Vagina (tissue), 2 donors: ENCODE data around the gene PABPN1. TPM values are rescaled to one million over a fixed set of nuclear protein-coding genes. Genes with fewer than 3 reads are reported as not detected.

Source experiments
- DNase-seq, 2 donors: peaks; one replicate each; pipeline ENCODE4 v3.0.0-alpha.2; 2017; ENCODE audit errors: extremely low spot score in 2 of 2
- H3K27ac ChIP-seq: fragments of 200-600 bp; sonication (generic); one replicate; pipeline ENCODE4 v1.5.1; 2019
- H3K27me3 ChIP-seq: fragments of 200-600 bp; sonication (generic); one replicate; pipeline ENCODE4 v1.5.1; 2019
- H3K36me3 ChIP-seq, 2 donors: fragments of 200-600 bp; sonication (generic); one replicate each; pipeline ENCODE4 v1.5.1; 2017 to 2019
- H3K4me1 ChIP-seq: fragments of 200-600 bp; sonication (generic); one replicate; pipeline ENCODE4 v1.5.1; 2019
- H3K4me3 ChIP-seq, 2 donors: fragments of 200-600 bp; sonication (generic); 1 replicate in 1 of 2; 2 replicates in 1 of 2; pipeline ENCODE4 v1.5.1; 2016 to 2019
- H3K9me3 ChIP-seq: fragments of 200-600 bp; sonication (generic); one replicate; pipeline ENCODE4 v1.5.1; 2019
- POLR2A ChIP-seq, 2 donors: fragments of 450-650 bp; IDR thresholded peaks; one replicate each; pipeline ENCODE4 v1.6.1; 2017; ENCODE audit warnings: antibody characterized with exemption in 2 of 2, mild to moderate bottlenecking in 2 of 2, moderate library complexity in 2 of 2
- POLR2AphosphoS5 ChIP-seq, 2 donors: sonication (generic); formaldehyde crosslinking; IDR thresholded peaks; one replicate each; pipeline ENCODE4 v1.9.0; 2017; ENCODE audit warnings: antibody characterized with exemption in 2 of 2, mild to moderate bottlenecking in 2 of 2, low read depth in 1 of 2; ENCODE audit not compliant: insufficient read depth in 1 of 2
- intact Hi-C: fragments of 100-400 bp; cut with DNase I; formaldehyde crosslinking; loops from one replicate; pipeline ENCODE4 v1.15.1; 2023
- total RNA-seq: library from RNA; depleted of rRNA; stranded (reverse); fragments of >200 nt; gene quantifications from one replicate; pipeline ENCODE4 v1.2.3, GENCODE V29; 2016
- TF ChIP-seq, protein P1 (sequence below), 3 experiments: fragments of 450-650 bp in 2 of 3; fragments of 200-600 bp in 1 of 3; sonication (generic) in 1 of 3; IDR thresholded peaks; one replicate each; pipeline ENCODE4 v1.5.1; 2017 to 2019; ENCODE audit warnings: antibody characterized with exemption in 3 of 3, mild to moderate bottlenecking in 2 of 3, moderate library complexity in 2 of 3

PABPN1 gene
- total RNA-seq, 1 donor from 2014 or later = 66.0 TPM

DNA sequence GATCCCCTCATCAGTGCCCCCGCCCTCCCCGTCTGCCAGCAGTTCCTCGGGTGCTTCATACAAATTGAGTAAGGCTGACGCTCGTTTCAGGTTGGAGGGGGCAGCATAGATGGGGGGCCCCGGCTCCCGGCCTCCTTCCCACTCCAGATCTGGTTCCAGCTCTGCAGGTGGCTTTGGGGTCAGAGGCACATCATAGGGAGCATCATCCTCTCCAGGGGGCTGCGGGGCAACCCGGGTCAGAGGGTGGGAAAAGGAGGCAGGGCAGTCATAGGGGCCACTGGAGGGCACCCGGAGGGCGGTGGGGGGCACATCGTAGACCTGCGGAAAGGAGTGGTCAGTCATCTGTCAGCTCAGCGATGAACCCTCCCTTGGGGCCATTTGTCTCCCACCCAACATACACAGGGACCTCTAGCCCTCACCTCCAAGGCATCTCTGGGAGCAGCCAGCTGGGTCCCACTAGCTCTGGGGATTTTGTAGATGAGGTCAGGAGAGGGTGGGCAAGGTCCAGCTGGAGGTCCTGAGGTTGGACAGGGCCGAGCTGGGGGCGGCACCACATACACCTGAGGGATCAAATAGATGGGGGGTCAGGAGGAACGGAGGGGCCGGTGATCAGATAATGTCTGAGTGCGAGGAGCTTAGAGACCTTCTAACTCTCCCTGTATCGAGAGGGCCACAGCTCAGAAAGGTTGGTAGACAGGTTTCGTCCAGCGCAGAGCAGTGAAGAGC is 38.6 kb downstream of the PABPN1 start:
- TF ChIP-seq POLR2A (IDR thresholded peaks at IDR 0.05) = no peak
- TF ChIP-seq, protein P1, sequence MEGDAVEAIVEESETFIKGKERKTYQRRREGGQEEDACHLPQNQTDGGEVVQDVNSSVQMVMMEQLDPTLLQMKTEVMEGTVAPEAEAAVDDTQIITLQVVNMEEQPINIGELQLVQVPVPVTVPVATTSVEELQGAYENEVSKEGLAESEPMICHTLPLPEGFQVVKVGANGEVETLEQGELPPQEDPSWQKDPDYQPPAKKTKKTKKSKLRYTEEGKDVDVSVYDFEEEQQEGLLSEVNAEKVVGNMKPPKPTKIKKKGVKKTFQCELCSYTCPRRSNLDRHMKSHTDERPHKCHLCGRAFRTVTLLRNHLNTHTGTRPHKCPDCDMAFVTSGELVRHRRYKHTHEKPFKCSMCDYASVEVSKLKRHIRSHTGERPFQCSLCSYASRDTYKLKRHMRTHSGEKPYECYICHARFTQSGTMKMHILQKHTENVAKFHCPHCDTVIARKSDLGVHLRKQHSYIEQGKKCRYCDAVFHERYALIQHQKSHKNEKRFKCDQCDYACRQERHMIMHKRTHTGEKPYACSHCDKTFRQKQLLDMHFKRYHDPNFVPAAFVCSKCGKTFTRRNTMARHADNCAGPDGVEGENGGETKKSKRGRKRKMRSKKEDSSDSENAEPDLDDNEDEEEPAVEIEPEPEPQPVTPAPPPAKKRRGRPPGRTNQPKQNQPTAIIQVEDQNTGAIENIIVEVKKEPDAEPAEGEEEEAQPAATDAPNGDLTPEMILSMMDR (IDR thresholded peaks at IDR 0.05) = no peak
- TF ChIP-seq POLR2AphosphoS5 (IDR thresholded peaks at IDR 0.05; ENCODE audit: insufficient read depth in 1 of 2, low read depth in 1 of 2) = no peak
- DNase-seq = peak in 1 of 2 donors; percentile 70
- intact Hi-C loops = no loop called here
- Histone ChIP-seq H3K27me3 (no peaks in the 10 kb centered on the region), H3K9me3 (no peaks in the 10 kb centered on the region), H3K4me1 (peaks cover 46% of the 10 kb centered on the region), H3K4me3 (no peak overlapping the region), H3K27ac (no peak overlapping the region), H3K36me3 (peaks cover 0 to 24% of the 10 kb centered on the region in 2 donors)

DNA sequence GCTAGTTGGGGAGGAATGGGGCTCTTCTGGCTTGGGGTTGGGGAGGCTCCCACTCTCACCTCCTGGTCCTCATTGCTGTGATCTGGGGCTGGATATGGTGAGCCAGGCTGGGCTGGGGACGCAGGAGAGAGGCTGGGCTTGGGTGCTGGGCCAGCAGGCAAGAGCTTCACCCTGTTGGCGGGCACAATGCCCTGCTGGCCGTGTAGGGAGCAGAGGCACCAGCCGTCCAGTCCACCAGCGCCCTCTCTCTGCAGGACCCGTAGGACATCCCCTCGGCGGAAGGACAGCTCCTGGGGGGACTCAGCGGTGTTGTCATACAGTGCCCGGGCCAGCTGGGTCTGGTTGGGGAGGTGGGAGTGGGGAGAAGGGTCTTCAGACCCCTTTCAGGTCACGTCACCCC is 39.2 kb downstream of the PABPN1 start:
- Histone ChIP-seq H3K4me3 (no peak overlapping the region), H3K27me3 (no peaks in the 10 kb centered on the region), H3K27ac (no peak overlapping the region), H3K36me3 (peaks cover 0 to 24% of the 10 kb centered on the region in 2 donors), H3K9me3 (no peaks in the 10 kb centered on the region), H3K4me1 (peaks cover 46% of the 10 kb centered on the region)
- intact Hi-C loops = no loop called here
- TF ChIP-seq POLR2AphosphoS5 (IDR thresholded peaks at IDR 0.05; ENCODE audit: insufficient read depth in 1 of 2, low read depth in 1 of 2) = no peak
- TF ChIP-seq POLR2A (IDR thresholded peaks at IDR 0.05) = no peak
- TF ChIP-seq, protein P1 (IDR thresholded peaks at IDR 0.05) = no peak
- peak in 1 of 2 donors; percentile 80 for DNase-seq

DNA sequence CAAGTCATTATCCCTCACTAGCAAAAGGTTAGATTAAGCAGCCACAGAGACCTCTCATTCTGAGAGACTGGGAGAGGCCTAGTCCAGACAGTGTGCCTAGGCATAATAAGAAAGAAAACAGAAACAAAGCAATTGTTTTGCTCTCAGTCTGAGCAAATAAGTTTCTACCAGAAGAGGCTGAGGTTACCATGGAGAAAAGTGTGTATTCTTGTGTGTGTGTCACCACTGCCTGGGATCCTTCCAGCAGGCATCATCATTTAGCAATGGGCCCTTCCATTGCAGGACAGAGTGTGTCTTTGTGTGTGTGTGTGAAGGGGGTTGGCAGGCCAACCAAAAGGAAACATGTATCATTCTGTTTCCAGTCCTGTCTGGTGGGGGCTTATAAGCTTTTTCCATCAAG is 40.1 kb downstream of the PABPN1 start:
- no peak for TF ChIP-seq POLR2AphosphoS5 (IDR thresholded peaks at IDR 0.05; ENCODE audit: insufficient read depth in 1 of 2, low read depth in 1 of 2)
- TF ChIP-seq, protein P1 (IDR thresholded peaks at IDR 0.05) = no peak
- no peak for TF ChIP-seq POLR2A (IDR thresholded peaks at IDR 0.05)
- H3K4me1 ChIP-seq = peaks cover 46% of the 10 kb centered on the region
- H3K27ac ChIP-seq = no peak overlapping the region
- intact Hi-C loops = no loop called here
- no peaks in the 10 kb centered on the region for H3K27me3 ChIP-seq
- H3K9me3 ChIP-seq = no peaks in the 10 kb centered on the region
- H3K36me3 ChIP-seq = peaks cover 0 to 24% of the 10 kb centered on the region in 2 donors
- DNase-seq = peak in 1 of 2 donors; percentile 27
- no peak overlapping the region for H3K4me3 ChIP-seq

DNA sequence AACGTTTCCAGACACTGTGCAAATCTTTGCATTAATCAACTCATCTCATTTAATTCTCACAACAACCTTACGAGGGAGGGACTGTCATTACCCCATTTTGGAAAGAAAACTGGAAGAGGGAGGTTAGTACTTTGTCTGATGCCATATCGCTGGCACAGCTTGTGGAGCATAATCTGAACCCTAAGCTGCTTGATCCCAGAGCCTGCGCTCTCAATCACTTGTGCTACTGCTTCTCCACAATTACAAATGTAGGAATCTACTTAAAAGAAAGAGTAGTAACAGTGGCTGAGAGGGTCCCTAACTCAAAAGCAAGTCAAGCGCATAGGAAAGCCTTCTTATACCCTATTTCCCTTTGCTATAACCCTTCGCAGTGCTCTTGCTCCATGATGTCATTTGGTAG is 40.5 kb downstream of the PABPN1 start:
- Histone ChIP-seq H3K27ac (no peak overlapping the region), H3K27me3 (no peaks in the 10 kb centered on the region), H3K9me3 (no peaks in the 10 kb centered on the region), H3K4me3 (no peak overlapping the region), H3K36me3 (peaks cover 0 to 24% of the 10 kb centered on the region in 2 donors), H3K4me1 (peaks cover 47% of the 10 kb centered on the region)
- TF ChIP-seq POLR2AphosphoS5 (IDR thresholded peaks at IDR 0.05; ENCODE audit: insufficient read depth in 1 of 2, low read depth in 1 of 2) (no peak), POLR2A (IDR thresholded peaks at IDR 0.05) (no peak)
- TF ChIP-seq, protein P1 (IDR thresholded peaks at IDR 0.05) = no peak
- DNase-seq = no peak
- intact Hi-C loops = no loop called here

DNA sequence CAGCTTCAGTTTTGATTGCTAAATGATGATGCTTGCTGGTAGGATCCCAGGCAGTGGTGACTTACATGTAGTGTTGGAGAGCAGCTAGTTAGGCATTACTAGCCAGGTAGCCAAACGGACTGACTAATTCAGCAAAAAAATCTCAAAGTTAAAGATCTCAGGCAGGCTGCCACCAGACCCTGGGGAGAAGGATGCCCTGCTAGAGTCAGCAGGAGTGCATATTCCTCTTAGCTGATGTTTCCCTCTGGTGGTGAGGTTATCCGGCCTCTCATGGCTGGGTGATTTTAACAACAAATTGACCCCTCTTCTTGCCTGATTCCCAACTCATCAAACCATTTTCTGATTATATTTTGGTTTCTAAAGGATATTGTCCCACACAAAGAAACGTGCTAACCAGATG is 40.9 kb downstream of the PABPN1 start:
- Histone ChIP-seq H3K4me3 (no peak overlapping the region), H3K27me3 (no peaks in the 10 kb centered on the region), H3K27ac (no peak overlapping the region), H3K9me3 (no peaks in the 10 kb centered on the region), H3K36me3 (peaks cover 0 to 21% of the 10 kb centered on the region in 2 donors), H3K4me1 (peaks cover 52% of the 10 kb centered on the region)
- TF ChIP-seq, protein P1 (IDR thresholded peaks at IDR 0.05) = peak in 1 of 3 experiments; percentile 7
- no peak for TF ChIP-seq POLR2A (IDR thresholded peaks at IDR 0.05)
- TF ChIP-seq POLR2AphosphoS5 (IDR thresholded peaks at IDR 0.05; ENCODE audit: insufficient read depth in 1 of 2, low read depth in 1 of 2) = no peak
- intact Hi-C loops = no loop called here
- no peak for DNase-seq
